ENCODE measurements around the gene LIN9. TPM values are rescaled to one million over a fixed set of nuclear protein-coding genes. Genes with fewer than 3 reads are reported as not detected.

LIN9 gene
- total RNA-seq, 1 donor from 2014 or later: 1.8 TPM

DNA sequence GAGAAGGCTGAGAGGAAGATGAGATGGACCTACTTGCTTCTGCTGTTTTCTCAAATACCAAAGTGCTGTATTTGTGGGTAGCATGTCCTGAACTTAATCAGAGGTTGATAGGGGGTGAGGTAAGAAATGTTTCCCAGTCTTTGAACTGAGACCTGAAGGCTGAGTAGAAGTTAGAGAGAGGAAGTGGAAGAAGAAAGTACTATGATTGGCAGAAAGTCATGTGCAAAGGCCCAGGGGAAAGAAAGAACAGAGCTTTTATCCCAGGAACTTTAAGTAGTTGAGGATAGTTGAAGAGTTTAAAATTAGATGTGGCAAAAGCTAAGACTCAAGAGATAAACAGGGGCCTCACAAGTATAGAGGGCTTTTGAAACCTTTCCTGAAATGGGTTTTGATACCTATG is 15.5 kb upstream of the LIN9 start:
- DNase-seq (ENCODE audit: low spot score): no peak
- ATAC-seq: no peak
- intact Hi-C loops (cut with DNase I): no loop called here

DNA sequence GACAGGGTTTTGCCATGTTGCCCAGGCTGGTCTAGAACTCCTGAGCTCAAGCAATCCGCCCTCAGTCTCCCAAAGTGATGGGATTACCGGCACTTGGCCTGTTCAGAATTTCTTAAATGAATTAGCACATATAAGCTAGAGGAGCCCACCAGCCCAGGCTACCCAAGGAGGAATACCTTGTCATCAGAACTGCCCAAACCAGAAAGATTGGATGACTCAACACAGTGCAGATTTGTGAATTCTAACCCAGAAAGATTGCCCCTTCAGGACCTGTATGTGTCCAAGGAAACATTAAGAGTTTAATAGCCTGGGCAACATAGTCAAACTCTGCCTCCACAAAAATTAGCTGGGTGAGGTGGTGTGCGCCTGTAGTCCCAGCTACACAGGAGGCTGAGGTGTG is 14.0 kb upstream of the LIN9 start:
- DNase-seq (ENCODE audit: low spot score): no peak

DNA sequence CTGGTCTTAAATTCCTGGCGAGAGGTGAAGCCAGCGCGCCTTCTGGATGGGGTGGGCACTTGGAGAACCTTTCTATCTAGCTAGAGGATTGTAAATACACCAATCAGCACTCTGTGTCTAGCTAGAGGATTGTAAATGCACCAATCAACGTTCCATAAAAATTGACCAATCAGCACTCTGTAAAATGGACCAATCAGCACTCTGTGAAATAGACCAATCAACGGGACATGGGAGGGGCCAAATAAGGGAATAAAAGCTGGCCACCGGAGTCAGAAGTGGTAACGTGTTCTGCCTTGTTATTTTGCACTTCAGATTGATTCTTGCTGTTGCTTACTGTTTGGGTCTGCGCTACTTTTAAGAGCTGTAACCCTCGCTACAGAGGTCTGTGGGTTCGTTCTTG is 12.0 kb upstream of the LIN9 start:
- intact Hi-C loops (cut with DNase I): no loop called here

More for the DNA sequence above, 14.0 kb upstream of the LIN9 start:
- intact Hi-C loops (cut with DNase I): no loop called here
- no peak for ATAC-seq

DNA sequence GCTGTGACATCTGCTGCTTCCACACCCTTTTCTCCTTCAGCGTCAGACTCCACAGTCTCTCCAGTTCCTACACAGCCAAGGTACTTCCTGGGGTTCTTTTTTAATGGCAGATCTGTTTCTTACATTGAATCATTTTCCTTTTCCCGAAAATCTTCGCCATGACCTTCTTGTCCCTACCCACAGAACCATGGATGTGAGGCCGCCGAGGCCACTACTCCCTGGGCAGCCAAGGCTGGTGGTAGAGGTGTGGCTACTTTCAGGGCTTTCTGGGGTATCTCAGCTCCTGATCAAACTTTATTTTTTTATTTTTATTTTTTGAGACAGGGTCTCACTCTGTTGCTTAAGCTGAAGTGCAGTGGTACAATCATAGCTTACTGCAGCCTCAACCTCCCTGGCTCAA is 9.5 kb upstream of the LIN9 start:
- intact Hi-C loops (cut with DNase I): no loop called here
- ATAC-seq (no peak), DNase-seq (ENCODE audit: low spot score) (no peak)

More for the DNA sequence above, 12.0 kb upstream of the LIN9 start:
- DNase-seq (ENCODE audit: low spot score) (no peak), ATAC-seq (no peak)

DNA sequence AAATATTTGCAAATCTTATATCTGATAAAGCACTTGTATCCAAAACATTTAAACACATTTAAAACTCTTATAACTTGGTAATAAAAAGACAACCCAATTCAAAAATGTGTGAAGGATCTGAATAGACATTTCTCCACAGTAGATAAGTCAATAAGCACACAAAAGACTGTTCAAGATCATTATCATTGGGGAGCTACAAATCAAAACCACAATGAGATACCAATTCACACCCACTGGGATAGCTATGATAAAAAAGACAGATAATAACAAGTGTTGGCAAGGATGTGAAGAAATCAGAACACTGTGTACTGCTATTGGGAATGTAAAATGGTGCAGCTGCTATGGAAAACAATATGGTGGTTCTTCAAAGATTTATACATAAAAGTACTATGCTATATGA is 5.1 kb upstream of the LIN9 start:
- intact Hi-C loops (cut with DNase I): no loop called here
- ATAC-seq: no peak
- no peak for DNase-seq (ENCODE audit: low spot score)

DNA sequence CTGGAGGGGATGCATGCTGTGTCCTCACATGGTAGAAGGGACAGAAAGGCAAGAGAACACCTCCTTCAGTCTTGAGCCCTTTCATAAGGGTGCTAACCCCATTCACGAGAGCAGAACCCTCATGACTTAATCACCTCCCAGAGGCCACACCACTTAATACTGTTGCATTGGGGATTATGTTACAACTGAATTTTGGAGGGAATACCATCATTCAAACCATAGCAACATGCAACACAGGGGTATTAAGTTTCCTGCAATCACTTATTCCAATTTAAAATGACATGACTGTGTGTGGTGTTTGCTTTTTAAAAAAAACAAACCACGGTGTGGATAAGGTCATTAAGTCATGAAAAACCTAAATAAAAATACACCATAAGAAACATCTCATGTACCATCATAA is 3.1 kb upstream of the LIN9 start:
- intact Hi-C loops (cut with DNase I): no loop called here
- no peak for ATAC-seq
- DNase-seq (ENCODE audit: low spot score): no peak

DNA sequence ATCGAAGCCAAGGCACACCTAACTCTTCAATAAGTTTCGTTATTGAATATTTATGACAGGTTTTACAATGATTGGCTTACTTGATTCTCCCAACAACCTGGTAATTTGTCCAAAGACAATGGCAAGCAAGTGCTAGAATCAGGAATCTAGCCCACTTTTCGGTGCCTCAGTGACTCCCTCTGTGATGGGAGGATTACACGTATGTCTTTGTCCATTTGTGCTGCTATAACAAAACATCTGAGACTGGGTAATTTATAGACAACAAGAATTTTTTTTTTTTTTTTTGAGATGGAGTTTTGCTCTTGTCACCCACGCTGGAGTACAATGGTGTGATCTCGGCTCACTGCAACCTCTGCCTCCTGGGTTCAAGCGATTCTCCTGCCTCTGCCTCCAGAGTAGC is 2.4 kb upstream of the LIN9 start:
- no peak for DNase-seq (ENCODE audit: low spot score)
- intact Hi-C loops (cut with DNase I): no loop called here
- ATAC-seq: no peak

DNA sequence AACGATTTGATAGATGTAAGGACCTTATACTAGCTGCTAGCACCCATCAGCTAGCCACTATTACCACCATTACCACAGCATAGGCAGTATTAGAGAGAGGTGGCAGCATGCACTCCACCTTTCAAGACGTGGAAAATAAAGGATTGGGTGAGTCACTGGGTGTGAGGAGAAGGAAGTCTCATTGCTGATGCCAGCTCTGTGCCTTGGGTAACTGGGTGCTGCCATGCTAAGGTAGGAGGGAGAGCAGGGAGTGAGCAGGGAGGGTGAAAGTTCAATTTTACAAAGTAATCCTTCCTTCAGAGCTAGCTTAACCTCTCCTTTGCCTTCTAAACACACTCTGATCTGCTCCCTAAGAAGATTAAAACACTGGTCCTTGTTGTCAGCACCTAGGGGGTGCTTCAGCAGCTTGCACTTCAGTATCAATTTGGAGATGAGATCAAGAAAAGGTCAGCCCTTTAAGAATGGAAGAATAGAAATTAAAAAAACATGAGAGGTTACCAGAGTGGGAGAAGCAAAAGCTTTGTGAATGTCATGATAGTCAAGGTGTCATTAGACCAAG is 1.8 kb upstream of the LIN9 start:
- ATAC-seq (no peak), DNase-seq (ENCODE audit: low spot score) (no peak)
- intact Hi-C loops (cut with DNase I): no loop called here

DNA sequence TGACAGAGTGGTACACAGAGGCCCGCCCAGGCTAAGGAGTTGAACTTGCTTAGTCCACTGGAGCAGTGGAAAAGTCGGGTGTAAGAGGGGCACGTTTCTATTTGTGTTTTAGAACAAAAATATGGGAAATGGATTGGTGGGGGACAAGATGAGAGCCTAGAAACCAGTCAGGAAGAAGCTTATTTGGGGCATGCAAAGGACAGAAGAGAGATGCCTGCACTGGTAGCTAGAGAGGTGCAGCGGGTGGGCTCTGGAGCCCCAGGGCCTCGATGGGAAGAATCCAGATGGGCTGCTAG is 1.2 kb upstream of the LIN9 start:
- DNase-seq (ENCODE audit: low spot score): no peak
- intact Hi-C loops (cut with DNase I): no loop called here
- no peak for ATAC-seq

DNA sequence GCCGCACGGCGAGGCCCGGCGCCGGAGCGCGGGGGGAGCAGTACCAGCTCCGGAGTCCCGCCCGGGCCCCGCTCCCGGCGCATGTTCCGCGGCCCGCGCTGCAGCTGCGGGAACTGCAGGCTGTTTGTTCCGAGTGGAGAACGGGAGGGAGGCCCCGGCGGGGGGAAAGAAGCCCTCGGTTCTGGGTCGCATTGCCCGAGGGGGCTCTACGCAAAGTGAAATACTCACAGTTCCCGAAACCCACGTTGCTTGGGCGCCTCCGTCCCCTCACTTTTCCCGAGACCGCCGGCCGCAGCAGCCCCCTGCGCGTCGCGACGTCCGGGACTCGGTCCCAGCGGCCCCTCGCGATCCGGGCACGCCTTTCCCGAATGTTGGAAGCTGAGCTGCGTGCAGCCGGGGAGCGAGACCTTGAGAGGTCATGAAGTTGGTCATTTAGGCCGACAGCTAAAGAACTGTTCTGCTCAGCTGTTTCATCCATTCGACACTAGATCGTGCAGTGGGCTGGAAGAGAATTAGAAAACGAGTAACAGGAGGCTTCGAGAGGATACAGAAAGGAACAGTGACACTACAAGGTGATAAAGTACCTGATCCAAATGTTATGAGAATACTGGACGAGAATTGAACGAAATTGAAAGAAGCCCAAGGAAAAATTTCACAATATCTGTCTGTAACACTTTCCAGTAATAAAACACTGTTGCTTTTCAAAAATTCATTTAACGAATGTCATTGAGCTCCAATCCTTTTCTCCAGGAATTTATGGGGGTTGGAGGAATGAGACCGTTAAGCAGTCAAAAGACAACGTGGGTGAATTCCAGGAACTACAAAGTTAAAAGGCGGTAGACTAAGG is 657 bp upstream of the LIN9 start:
- DNase-seq (ENCODE audit: low spot score): no peak
- peak; percentile 47 for ATAC-seq
- intact Hi-C loops (cut with DNase I): no loop called here

DNA sequence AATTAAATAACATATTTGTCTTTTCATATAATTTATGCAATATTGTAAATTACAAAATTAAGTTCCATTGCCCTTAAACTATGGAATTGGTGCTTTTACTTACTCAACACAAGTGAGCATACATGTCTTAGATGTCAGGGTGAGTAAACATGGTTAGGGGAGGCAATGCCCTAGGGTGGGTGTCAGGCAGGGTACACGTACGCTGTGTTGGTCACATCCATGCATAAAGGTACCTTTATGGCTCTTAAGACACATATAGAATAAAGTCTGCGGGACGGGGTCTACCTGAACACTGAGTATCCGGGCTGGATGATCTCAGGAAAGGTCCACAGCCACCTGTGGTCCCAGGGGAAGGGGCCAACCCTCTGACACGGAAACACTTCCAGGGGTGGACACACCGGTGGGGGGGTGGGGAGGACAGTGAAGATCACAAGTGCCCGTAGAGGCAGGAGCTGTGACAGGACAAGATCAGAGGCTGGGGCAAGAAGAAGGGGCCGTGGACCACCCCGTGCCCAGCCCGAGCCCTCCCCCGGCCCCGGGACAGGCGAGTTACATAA is 720 bp downstream of the LIN9 start:
- intact Hi-C loops (cut with DNase I): no loop called here
- ATAC-seq: no peak
- DNase-seq (ENCODE audit: low spot score): no peak

DNA sequence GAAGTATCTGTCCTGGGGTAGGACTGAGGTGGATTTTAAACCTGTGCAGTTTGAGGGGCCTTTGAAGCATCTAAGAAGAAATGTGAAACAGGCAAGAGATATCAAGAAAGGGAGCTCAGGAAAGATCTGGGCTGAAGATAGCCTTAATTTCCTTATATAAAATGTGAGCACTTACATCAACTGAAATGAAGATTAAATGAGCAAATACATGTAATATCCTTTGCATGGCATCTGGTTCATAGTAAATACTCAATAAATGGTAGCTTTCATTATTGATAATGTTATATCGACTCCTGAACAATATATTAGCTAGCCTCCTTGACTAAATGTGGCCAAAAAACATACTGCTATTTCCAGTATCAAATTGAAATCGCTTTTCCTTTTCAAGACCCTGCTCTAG is 2.5 kb downstream of the LIN9 start:
- ATAC-seq (no peak), DNase-seq (ENCODE audit: low spot score) (no peak)
- intact Hi-C loops (cut with DNase I): no loop called here

DNA sequence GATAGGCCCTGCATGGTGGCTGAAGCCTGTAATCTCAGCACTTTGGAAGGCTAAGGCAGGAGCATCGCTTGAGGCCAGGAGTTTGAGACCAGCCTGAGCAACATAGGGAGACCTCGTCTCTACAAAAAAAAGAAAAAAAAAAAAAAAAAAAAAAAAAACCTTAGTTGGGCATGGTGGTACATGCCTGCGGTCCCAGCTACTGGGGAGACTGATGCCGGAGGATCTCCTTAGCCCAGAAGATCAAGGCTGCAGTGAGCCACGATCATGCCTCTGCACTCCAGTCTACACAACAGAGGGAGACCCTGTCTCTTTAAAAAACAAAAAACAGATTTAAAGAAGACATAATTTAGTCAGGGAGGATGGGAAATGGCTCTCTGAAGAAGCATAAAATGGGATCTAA is 3.8 kb downstream of the LIN9 start:
- intact Hi-C loops (cut with DNase I): no loop called here
- ATAC-seq (no peak), DNase-seq (ENCODE audit: low spot score) (no peak)

DNA sequence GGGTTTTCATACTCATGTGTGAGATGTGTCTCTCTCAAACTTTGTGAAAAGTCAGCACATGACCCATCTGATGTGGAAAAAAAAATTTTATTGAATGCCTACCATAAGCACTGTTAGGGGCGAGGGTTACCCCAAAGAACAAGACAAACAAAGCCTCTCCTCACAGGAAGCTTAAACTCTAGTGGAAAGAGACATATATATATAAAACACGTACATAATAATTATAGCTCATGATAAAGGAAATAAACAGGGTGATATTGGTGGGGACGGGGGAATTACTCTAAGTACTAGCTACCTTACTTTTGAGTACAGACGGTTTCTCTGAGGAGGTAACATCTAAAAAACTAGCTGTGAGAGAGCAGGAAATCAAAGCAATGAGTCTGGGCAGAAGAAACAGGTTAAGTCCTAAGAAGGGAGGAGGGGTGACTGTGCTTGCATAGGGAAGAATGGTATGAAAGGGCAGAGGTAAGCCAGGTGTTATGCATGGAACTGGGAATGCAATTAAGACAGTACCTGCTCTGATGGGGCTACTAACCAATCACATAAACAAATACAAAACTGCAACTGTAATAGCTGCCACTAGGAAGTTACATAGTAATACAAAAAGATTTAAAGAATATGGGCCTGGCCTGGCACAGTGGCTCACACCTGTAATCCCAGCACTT is 4.5 kb downstream of the LIN9 start:
- DNase-seq (ENCODE audit: low spot score): no peak
- no peak for ATAC-seq
- intact Hi-C loops (cut with DNase I): no loop called here

DNA sequence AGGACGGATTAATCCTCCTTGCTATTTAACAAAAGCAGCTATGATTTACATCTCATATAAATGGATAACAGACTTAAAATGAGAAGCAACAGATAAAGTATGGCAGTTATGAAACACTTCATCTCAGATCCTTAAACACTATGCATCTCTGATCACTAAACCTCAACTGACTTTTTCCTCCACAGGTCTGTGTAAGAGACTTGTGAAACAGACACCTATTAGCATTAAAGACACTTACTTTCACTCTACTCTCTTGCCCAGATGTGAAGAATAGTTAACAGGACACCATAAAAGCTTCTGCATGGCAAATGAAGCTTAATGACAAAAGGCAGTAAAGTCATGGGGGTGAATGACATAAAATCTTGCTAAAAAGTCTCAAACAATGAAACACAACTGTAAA is 6.2 kb downstream of the LIN9 start:
- intact Hi-C loops (cut with DNase I): no loop called here
- ATAC-seq (no peak), DNase-seq (ENCODE audit: low spot score) (no peak)

DNA sequence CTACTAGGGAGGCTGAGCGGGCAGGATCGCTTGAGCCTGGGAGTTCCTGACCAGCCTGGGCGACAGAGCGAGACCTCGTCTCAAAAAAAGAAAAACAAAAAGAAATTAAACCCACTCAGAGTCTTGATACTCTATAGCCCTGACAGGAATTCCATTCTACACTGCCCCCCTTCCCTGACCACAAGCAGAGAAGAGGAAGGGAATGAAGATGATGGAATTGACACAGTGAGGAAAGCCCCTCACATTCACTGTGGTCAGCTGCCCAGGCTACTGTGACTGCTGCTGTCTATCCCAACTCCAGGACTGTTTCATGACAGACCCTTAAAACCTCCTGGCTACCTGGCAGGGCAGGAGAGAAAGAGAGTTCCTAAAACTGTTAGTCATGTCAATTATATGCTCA is 12.1 kb downstream of the LIN9 start:
- ATAC-seq: no peak
- intact Hi-C loops (cut with DNase I): no loop called here

DNA sequence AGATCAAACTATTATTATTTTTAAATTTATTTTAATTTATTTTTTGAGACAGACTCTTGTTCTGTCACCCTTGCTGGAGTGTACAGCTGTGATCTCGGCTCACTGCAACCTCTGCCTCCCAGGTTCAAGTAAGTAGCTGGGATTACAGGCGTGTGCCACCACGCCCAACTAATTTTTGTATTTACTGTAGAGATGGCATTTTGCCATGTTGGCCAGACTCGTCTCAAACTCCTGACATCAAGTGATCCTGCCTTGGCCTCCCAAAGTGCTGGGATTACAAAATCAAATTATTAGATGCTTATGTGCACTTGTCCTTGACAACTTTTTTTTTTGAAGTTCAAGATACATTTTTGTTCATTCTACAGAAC is 15.4 kb downstream of the LIN9 start:
- ATAC-seq (no peak), DNase-seq (ENCODE audit: low spot score) (no peak)
- intact Hi-C loops (cut with DNase I): no loop called here

More for the DNA sequence above, 12.1 kb downstream of the LIN9 start:
- no peak for DNase-seq (ENCODE audit: low spot score)

DNA sequence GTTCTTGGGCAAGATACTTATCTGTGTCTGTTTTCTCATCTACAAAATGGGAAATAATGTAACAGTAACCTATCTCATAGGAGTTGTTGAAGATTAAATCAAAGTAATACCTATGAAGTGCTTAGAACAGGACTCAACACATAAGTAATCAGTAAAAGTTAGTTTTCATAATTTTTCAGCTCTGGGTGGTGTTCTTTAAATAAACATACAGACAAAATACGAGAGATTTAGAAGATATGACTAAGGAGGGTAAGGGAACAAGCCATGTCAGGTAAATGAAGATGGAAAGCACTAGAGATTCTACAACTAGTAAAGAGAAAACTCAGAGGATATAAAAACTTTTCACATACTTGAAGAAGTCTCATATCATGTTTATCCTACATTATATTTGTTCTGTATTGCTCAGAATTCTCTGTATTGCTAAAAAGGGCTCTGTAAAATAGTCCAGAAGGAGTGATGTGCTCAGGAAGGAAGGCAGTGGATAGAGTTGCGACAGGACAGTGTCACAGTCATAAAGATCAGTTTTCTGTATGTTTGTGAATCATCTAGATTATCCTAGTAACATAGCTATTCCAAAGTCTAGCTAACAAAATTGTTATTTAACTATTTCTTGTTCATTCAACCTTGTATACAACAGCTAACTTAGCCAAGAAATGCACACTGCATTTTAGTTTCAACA is 16.0 kb downstream of the LIN9 start:
- intact Hi-C loops (cut with DNase I): no loop called here
- ATAC-seq (no peak), DNase-seq (ENCODE audit: low spot score) (no peak)

DNA sequence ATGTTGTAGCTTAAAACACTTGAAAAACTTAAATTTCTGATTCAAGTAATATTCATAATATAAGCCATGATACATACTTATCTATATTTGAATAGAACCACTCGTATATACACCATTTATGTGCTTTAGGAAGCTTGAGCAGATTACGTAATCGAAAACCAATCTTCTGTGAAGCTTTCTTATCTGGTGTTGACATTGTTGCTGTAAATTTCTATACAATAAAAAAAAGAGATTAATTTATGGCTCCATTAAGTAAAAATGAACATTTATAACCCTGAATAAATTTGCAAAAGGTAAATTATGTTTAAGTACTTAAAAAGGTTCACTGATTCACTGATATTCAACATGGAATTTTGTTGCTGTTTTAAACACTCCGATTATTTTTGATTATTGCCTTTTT is 21.4 kb downstream of the LIN9 start:
- intact Hi-C loops (cut with DNase I): no loop called here
- DNase-seq (ENCODE audit: low spot score) (no peak), ATAC-seq (no peak)

DNA sequence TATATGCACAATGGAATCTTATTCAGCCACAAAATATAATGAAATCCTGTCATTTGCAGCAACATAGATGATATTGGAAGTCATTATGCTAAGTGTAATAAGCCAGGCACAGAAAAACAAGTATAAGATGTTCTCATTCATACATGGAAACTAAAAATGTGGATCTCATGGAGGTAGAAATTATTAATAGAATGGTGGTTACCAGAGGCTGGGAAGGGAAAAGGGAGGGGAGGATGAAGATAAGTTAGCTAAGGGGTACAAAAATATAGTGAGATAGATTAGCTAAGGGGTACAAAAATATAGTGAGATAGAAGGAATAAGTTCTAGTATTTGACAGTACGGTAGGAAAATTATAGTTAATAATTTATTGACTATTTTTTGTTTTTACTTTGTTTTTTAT is 27.9 kb downstream of the LIN9 start:
- intact Hi-C loops (cut with DNase I): no loop called here
- DNase-seq (ENCODE audit: low spot score) (no peak), ATAC-seq (no peak)

Data from sciatic nerve (tissue), 2 donors.